Heart left ventricle (tissue), 13 donors: ENCODE results near the gene PNMA8A.

Experiments used
- POLR2A ChIP-seq, 2 donors: fragments of 450-650 bp; IDR thresholded peaks; one replicate each; pipeline ENCODE4 v1.6.1; 2017; ENCODE audit warnings: antibody characterized with exemption in 2 of 2, mild to moderate bottlenecking in 2 of 2, moderate library complexity in 2 of 2
- TF ChIP-seq, protein P1 (sequence below), 12 donors: fragments of 200-600 bp; sonication (generic) in 4 of 12; IDR thresholded peaks; one replicate each; pipeline versions ENCODE4 v1.5.0 to v1.8.0; 2018 to 2022; ENCODE audit warnings: antibody characterized with exemption in 12 of 12, mild to moderate bottlenecking in 5 of 12
- donor health status: ischemic (EF 13 %, LVEDD 7.1; RV severe dilation, severe dysfunction).
- donor health status: DM: no; HTN: yes; CAD: no.
- donor health status: DM: no; HTN: no; CAD: no.
- donor health status: ischemic (EF 25% LVEDD 6.9; RV normal size, moderate dysfunction).
- donor health status: ischemic (EF 25% LVEDD 5.7; RV mildly dilated, moderate dysfunction).
- donor health status: ischemic (EF 35%, LVEDD 5.7; RV mildly dilated, moderate dysfunction).
- donor health status: nonischemic (EF 11% LVEDD 7.7; RV severe dilation, severe dysfunction).
- donor health status: DM: yes; HTN: yes; CAD: no.
- donor health status: PGD.
- donor health status: ischemic (EF 29% LVEDD 5.4; RV normal size, mild dysfunction).
- donor health status: nonischemic (EF 23%, LVEDD 6.1; RV moderate dilation, normal function).

- TF ChIP-seq, protein P1, sequence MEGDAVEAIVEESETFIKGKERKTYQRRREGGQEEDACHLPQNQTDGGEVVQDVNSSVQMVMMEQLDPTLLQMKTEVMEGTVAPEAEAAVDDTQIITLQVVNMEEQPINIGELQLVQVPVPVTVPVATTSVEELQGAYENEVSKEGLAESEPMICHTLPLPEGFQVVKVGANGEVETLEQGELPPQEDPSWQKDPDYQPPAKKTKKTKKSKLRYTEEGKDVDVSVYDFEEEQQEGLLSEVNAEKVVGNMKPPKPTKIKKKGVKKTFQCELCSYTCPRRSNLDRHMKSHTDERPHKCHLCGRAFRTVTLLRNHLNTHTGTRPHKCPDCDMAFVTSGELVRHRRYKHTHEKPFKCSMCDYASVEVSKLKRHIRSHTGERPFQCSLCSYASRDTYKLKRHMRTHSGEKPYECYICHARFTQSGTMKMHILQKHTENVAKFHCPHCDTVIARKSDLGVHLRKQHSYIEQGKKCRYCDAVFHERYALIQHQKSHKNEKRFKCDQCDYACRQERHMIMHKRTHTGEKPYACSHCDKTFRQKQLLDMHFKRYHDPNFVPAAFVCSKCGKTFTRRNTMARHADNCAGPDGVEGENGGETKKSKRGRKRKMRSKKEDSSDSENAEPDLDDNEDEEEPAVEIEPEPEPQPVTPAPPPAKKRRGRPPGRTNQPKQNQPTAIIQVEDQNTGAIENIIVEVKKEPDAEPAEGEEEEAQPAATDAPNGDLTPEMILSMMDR (IDR thresholded peaks at IDR 0.05), result no peak
- no peak for TF ChIP-seq POLR2A (IDR thresholded peaks at IDR 0.05)
Measured at GRCh38 chr19:46441866-46442265, 29.5 kb downstream of the PNMA8A start.
